GM19372 (cell line): Measurements from ENCODE around the gene EBI3.
A peak's percentile ranks its signal among the peaks of the same experiment; 100 is the strongest.
"Not testable (repeated sequence)": the region's sequence is repeated elsewhere in the genome, so short reads cannot be mapped to it uniquely, and the experiment has no call there.

Source experiments
- ATAC-seq: cut with Tn5 transposase; IDR thresholded peaks from one replicate; pipeline ENCODE4 v1.9.1; 2021; ENCODE audit warnings: mild to moderate bottlenecking, low read depth, moderate library complexity; ENCODE audit not compliant: unreplicated experiment

The EBI3 gene

GRCh38 chr19:4229179-4229931 is at the start of gene EBI3:
EBI3 (plus strand) TSS chr19:4229523; CDS start chr19:4229551, 28 bp downstream.
- no peak for ATAC-seq

GRCh38 chr19:4181053-4181508 is 48.2 kb upstream of the EBI3 start:
- ATAC-seq: no peak

- peak; percentile 87 for ATAC-seq
Measured at GRCh38 chr19:4182084-4182810, 47.1 kb upstream of the EBI3 start, which contains the start of the genes ANKRD24 and SIRT6. ANKRD24 (plus strand) TSS chr19:4182689; CDS start chr19:4186426, 3,737 bp downstream. SIRT6 (minus strand) TSS chr19:4182563; CDS start chr19:4182539, 24 bp downstream.

- no peak for ATAC-seq
Measured at GRCh38 chr19:4183967-4184717, 45.2 kb upstream of the EBI3 start.

- no peak for ATAC-seq
Measured at GRCh38 chr19:4184718-4185352, 44.5 kb upstream of the EBI3 start.

GRCh38 chr19:4185413-4186086 is 43.8 kb upstream of the EBI3 start:
- ATAC-seq: no peak

- no peak for ATAC-seq
Measured at GRCh38 chr19:4186087-4186993, 43.0 kb upstream of the EBI3 start.

- ATAC-seq: no peak
Measured at GRCh38 chr19:4187313-4188122, 41.8 kb upstream of the EBI3 start.

- ATAC-seq: no peak
Measured at GRCh38 chr19:4189641-4190040, 39.7 kb upstream of the EBI3 start.

- ATAC-seq: not testable (repeated sequence)
Measured at GRCh38 chr19:4192537-4192936, 36.8 kb upstream of the EBI3 start.

GRCh38 chr19:4194353-4194752 is 35.0 kb upstream of the EBI3 start:
- ATAC-seq: no peak

GRCh38 chr19:4196009-4196408 is 33.3 kb upstream of the EBI3 start:
- no peak for ATAC-seq

GRCh38 chr19:4196587-4197148 is 32.7 kb upstream of the EBI3 start:
- no peak for ATAC-seq

- ATAC-seq: no peak
Measured at GRCh38 chr19:4197228-4197624, 32.1 kb upstream of the EBI3 start.

- no peak for ATAC-seq
Measured at GRCh38 chr19:4197625-4198466, 31.5 kb upstream of the EBI3 start.

GRCh38 chr19:4198467-4199126 is 30.7 kb upstream of the EBI3 start:
- ATAC-seq: no peak
